H9 (cell line): ENCODE measurements around the gene ENKUR. TPM values are rescaled to one million over a fixed set of nuclear protein-coding genes. Genes with fewer than 3 reads are reported as not detected.

ENCODE experiments used
- DNase-seq: peaks from one replicate; pipeline ENCODE4 v3.0.0-alpha.2; 2017
- H2AFZ ChIP-seq: one replicate; pipeline ENCODE4 v1.6.1; 2013; ENCODE audit warnings: mild to moderate bottlenecking, low read length, control low read depth, moderate library complexity
- H2AK5ac ChIP-seq: 2 replicates; pipeline ENCODE4 v1.6.1; 2013; ENCODE audit warnings: low read length, control low read depth, mixed read lengths; ENCODE audit not compliant: insufficient read length
- H2BK120ac ChIP-seq: one replicate; pipeline ENCODE4 v1.6.1; 2013; ENCODE audit warnings: low read depth, mild to moderate bottlenecking, low read length, control low read depth, inconsistent platforms; ENCODE audit not compliant: poor library complexity, severe bottlenecking
- H2BK12ac ChIP-seq: 2 replicates; pipeline ENCODE4 v1.6.1; 2013; ENCODE audit warnings: low read length, control low read depth, mixed read lengths, low read depth; ENCODE audit not compliant: insufficient read length
- H2BK15ac ChIP-seq: 2 replicates; pipeline ENCODE4 v1.6.1; 2013; ENCODE audit warnings: low read depth, low read length, control low read depth
- H2BK20ac ChIP-seq: one replicate; pipeline ENCODE4 v1.6.1; 2013; ENCODE audit warnings: low read depth, mild to moderate bottlenecking, low read length, control low read depth, inconsistent platforms; ENCODE audit not compliant: poor library complexity, severe bottlenecking
- H2BK5ac ChIP-seq: 2 replicates; pipeline ENCODE4 v1.6.1; 2013; ENCODE audit warnings: low read length, control low read depth, mixed read lengths; ENCODE audit not compliant: insufficient read length
- H3K14ac ChIP-seq: 2 replicates; pipeline ENCODE4 v1.6.1; 2013; ENCODE audit warnings: low read length, control low read depth; ENCODE audit not compliant: insufficient read depth
- H3K18ac ChIP-seq: 2 replicates; pipeline ENCODE4 v1.6.1; 2013; ENCODE audit warnings: low read depth, mild to moderate bottlenecking, mixed read lengths, low read length, control low read depth; ENCODE audit not compliant: insufficient read length
- H3K23ac ChIP-seq: 2 replicates; pipeline ENCODE4 v1.6.1; 2013; ENCODE audit warnings: low read length, control low read depth, mixed read lengths, low read depth; ENCODE audit not compliant: insufficient read length
- H3K23me2 ChIP-seq: 2 replicates; pipeline ENCODE4 v1.6.1; 2013; ENCODE audit warnings: low read depth, mild to moderate bottlenecking, mixed read lengths, low read length, control low read depth; ENCODE audit not compliant: insufficient read length, poor library complexity, severe bottlenecking
- H3K27ac ChIP-seq: 2 replicates; pipeline ENCODE4 v1.5.1; 2013; ENCODE audit warnings: low read length, control low read depth, mixed read lengths, low read depth; ENCODE audit not compliant: insufficient read length
- H3K27me3 ChIP-seq: 2 replicates; pipeline ENCODE4 v1.6.1; 2013; ENCODE audit warnings: low read length, control low read depth, inconsistent platforms; ENCODE audit not compliant: insufficient read depth
- H3K4ac ChIP-seq: 2 replicates; pipeline ENCODE4 v1.6.1; 2013; ENCODE audit warnings: low read depth, mild to moderate bottlenecking, control low read depth, inconsistent platforms, low read length, moderate library complexity
- H3K4me1 ChIP-seq: 2 replicates; pipeline ENCODE4 v1.6.1; 2013; ENCODE audit warnings: low read length, control low read depth, inconsistent platforms; ENCODE audit not compliant: insufficient read depth
- H3K4me2 ChIP-seq: 2 replicates; pipeline ENCODE4 v1.6.1; 2013; ENCODE audit warnings: low read length, control low read depth, mixed read lengths; ENCODE audit not compliant: insufficient read length, insufficient read depth
- H3K56ac ChIP-seq: 2 replicates; pipeline ENCODE4 v1.6.1; 2013; ENCODE audit warnings: low read depth, mild to moderate bottlenecking, mixed read lengths, low read length, control low read depth; ENCODE audit not compliant: insufficient read length
- H3K79me1 ChIP-seq: 2 replicates; pipeline ENCODE4 v1.6.1; 2013; ENCODE audit warnings: low read depth, mild to moderate bottlenecking, moderate library complexity, low read length, control low read depth, inconsistent platforms; ENCODE audit not compliant: insufficient read depth, poor library complexity, severe bottlenecking
- H3K79me2 ChIP-seq: 2 replicates; pipeline ENCODE4 v1.6.1; 2013; ENCODE audit warnings: low read length, control low read depth, inconsistent platforms; ENCODE audit not compliant: insufficient read depth
- H3K9ac ChIP-seq: 2 replicates; pipeline ENCODE4 v1.6.1; 2013; ENCODE audit warnings: low read length, control low read depth, mixed read lengths; ENCODE audit not compliant: insufficient read length; ENCODE audit errors: extremely low read depth
- H3K9me3 ChIP-seq: one replicate; pipeline ENCODE4 v1.6.1; 2013; ENCODE audit warnings: low read depth, low read length, inconsistent platforms; ENCODE audit not compliant: control insufficient read depth
- H3T11ph ChIP-seq: one replicate; pipeline ENCODE4 v1.6.1; 2013; ENCODE audit warnings: mild to moderate bottlenecking, low read length, control low read depth, inconsistent platforms
- H4K20me1 ChIP-seq: one replicate; pipeline ENCODE4 v1.6.1; 2013; ENCODE audit not compliant: control insufficient read depth, insufficient read length, insufficient read depth
- H4K5ac ChIP-seq: 2 replicates; pipeline ENCODE4 v1.6.1; 2013; ENCODE audit warnings: low read depth, mild to moderate bottlenecking, mixed read lengths, low read length, control low read depth; ENCODE audit not compliant: insufficient read length
- H4K8ac ChIP-seq: replicated peaks from 2 replicates; pipeline ENCODE4 v1.6.1; 2013; ENCODE audit warnings: low read length, control low read depth, mixed read lengths, low read depth; ENCODE audit not compliant: insufficient read length
- H4K91ac ChIP-seq: 2 replicates; pipeline ENCODE4 v1.6.1; 2013; ENCODE audit warnings: low read depth, mild to moderate bottlenecking, moderate library complexity, mixed read lengths, low read length, control low read depth; ENCODE audit not compliant: insufficient read length
- H3K27ac Mint-ChIP-seq, 3 experiments: 2 replicates in 2 of 3; 3 replicates in 1 of 3; pipeline ENCODE4 v1.8.0; 2020 to 2021; ENCODE audit warnings: mixed read lengths in 3 of 3, mild to moderate bottlenecking in 1 of 3, moderate library complexity in 1 of 3
- H3K27me3 Mint-ChIP-seq: 2 replicates; pipeline ENCODE4 v1.8.0; 2021; ENCODE audit warnings: low read depth, mild to moderate bottlenecking, moderate library complexity, mixed read lengths
- H3K36me3 Mint-ChIP-seq, 3 experiments: 2 replicates in 2 of 3; 3 replicates in 1 of 3; pipeline ENCODE4 v1.8.0; 2020 to 2021; ENCODE audit warnings: low read depth in 3 of 3, mixed read lengths in 3 of 3; ENCODE audit not compliant: insufficient read depth in 1 of 3
- H3K4me1 Mint-ChIP-seq, 2 experiments: 2 replicates each; pipeline ENCODE4 v1.8.0; 2020; ENCODE audit warnings: mixed read lengths in 2 of 2
- H3K4me3 Mint-ChIP-seq, 2 experiments: 2 replicates in 1 of 2; 3 replicates in 1 of 2; pipeline ENCODE4 v1.8.0; 2020 to 2021; ENCODE audit warnings: mild to moderate bottlenecking in 2 of 2, mixed read lengths in 2 of 2, moderate library complexity in 1 of 2
- H3K9me3 Mint-ChIP-seq, 2 experiments: 2 replicates in 1 of 2; 3 replicates in 1 of 2; pipeline ENCODE4 v1.8.0; 2020; ENCODE audit warnings: mild to moderate bottlenecking in 2 of 2, mixed read lengths in 2 of 2, moderate library complexity in 1 of 2
- CTCF ChIP-seq: fragments of 200-600 bp; sonication (generic); conservative IDR thresholded peaks from 3 replicates; pipeline ENCODE4 v1.8.0; 2021; ENCODE audit warnings: antibody characterized with exemption, mild to moderate bottlenecking
- WGBS: extraction: QIAGEN DNeasy Blood & Tissue Kit; methylation state at CpG from one replicate; pipeline ENCODE4 v1.1.7; 2013; ENCODE audit warnings: missing lambda C conversion rate, low lambda C conversion rate, mixed read lengths; ENCODE audit not compliant: insufficient read length; ENCODE audit errors: extremely low coverage; 5-methylcytosine and 5-hydroxymethylcytosine counted together
- total RNA-seq: library from RNA; stranded (reverse); gene quantifications from 2 replicates; pipeline ENCODE4 v1.2.1, GENCODE V29; 2021

ENKUR gene
- total RNA-seq, 1 experiment from 2014 or later: not detected

GRCh38 chr10:25018703-25019102 is 2.7 kb upstream of the ENKUR start:
- no peak overlapping the region for H4K8ac ChIP-seq
- DNase-seq: no peak
- H3K4me1 ChIP-seq: no peaks in the 10 kb centered on the region
- H4K91ac ChIP-seq: no peak overlapping the region
- H2AFZ ChIP-seq: no peak overlapping the region
- no peak overlapping the region for H2BK12ac ChIP-seq
- H3K27me3 ChIP-seq: no peaks in the 10 kb centered on the region
- no peaks in the 10 kb centered on the region for H3K79me1 ChIP-seq
- no CpG with 5 or more reads among the region's 3 CpGs for WGBS
- H3K4ac ChIP-seq: no peak overlapping the region
- H2BK15ac ChIP-seq: no peak overlapping the region
- no peak overlapping the region for H3T11ph ChIP-seq
- no peaks in the 10 kb centered on the region; a peak in 1 of 5 replicates for H3K9me3 Mint-ChIP-seq
- H2BK120ac ChIP-seq: no peak overlapping the region
- H2BK20ac ChIP-seq: no peak overlapping the region
- H3K9ac ChIP-seq: no peak overlapping the region
- peaks cover 10% of the 10 kb centered on the region for H3K23me2 ChIP-seq
- no peaks in the 10 kb centered on the region for H3K9me3 ChIP-seq
- no peak overlapping the region for H3K18ac ChIP-seq
- H3K36me3 Mint-ChIP-seq: peaks cover 0 to 5% (median 0%) of the 10 kb centered on the region in 3 experiments; a peak in 2 of 7 replicates
- H3K79me2 ChIP-seq: no peaks in the 10 kb centered on the region
- H4K5ac ChIP-seq: no peak overlapping the region
- no peak overlapping the region for H2BK5ac ChIP-seq
- H3K4me3 Mint-ChIP-seq: no peak overlapping the region
- H3K14ac ChIP-seq: no peak overlapping the region
- no peak overlapping the region for H3K27ac Mint-ChIP-seq
- H3K27me3 Mint-ChIP-seq: no peaks in the 10 kb centered on the region
- H2AK5ac ChIP-seq: no peak overlapping the region
- H3K56ac ChIP-seq: no peak overlapping the region
- no peak overlapping the region for H3K27ac ChIP-seq
- TF ChIP-seq CTCF: no peak
- no peaks in the 10 kb centered on the region for H4K20me1 ChIP-seq
- H3K4me1 Mint-ChIP-seq: peaks cover 8 to 11% of the 10 kb centered on the region in 2 experiments
- no peak overlapping the region for H3K4me2 ChIP-seq
- H3K23ac ChIP-seq: no peak overlapping the region
